ENCODE data around the gene TSHZ2. TPM values are rescaled to one million over a fixed set of nuclear protein-coding genes. Genes with fewer than 3 reads are reported as not detected.

The TSHZ2 gene
- total RNA-seq, 1 experiment from 2014 or later: 0.07 TPM

GRCh38 chr20:53445321-53445731 lies 473.2 kb downstream of the TSHZ2 start:
- no peaks in the 10 kb centered on the region for H3K27me3 ChIP-seq (ENCODE audit: insufficient read depth, low read length)
- no peak overlapping the region for H2BK12ac ChIP-seq (ENCODE audit: insufficient read length, low read depth, low read length)
- H3K9ac ChIP-seq (ENCODE audit: extremely low read depth, insufficient read length, low read length): no peak overlapping the region
- H2BK120ac ChIP-seq (ENCODE audit: low read depth, low read length, poor library complexity, severe bottlenecking): no peak overlapping the region
- H3K4me1 ChIP-seq (ENCODE audit: insufficient read depth, low read length): no peaks in the 10 kb centered on the region
- no peak overlapping the region for H4K5ac ChIP-seq (ENCODE audit: insufficient read length, low read depth, low read length)
- H3K9me3 ChIP-seq (ENCODE audit: control insufficient read depth, low read depth, low read length): peaks cover 20% of the 10 kb centered on the region
- Mint-ChIP-seq H3K27ac (no peak overlapping the region), H3K4me1 (peaks cover 5% of the 10 kb centered on the region in 2 experiments), H3K36me3 (ENCODE audit: insufficient read depth in 1 of 3, low read depth in 3 of 3) (peaks cover 4 to 18% (median 15%) of the 10 kb centered on the region in 3 experiments), H3K9me3 (peaks cover 16 to 25% of the 10 kb centered on the region in 2 experiments), H3K27me3 (ENCODE audit: low read depth) (peaks cover 3% of the 10 kb centered on the region), H3K4me3 (no peak overlapping the region)
- no peak overlapping the region for H2AFZ ChIP-seq (ENCODE audit: low read length)
- H3T11ph ChIP-seq (ENCODE audit: low read length): no peak overlapping the region
- H3K4ac ChIP-seq (ENCODE audit: low read depth, low read length): no peak overlapping the region
- no peak overlapping the region for H3K56ac ChIP-seq (ENCODE audit: insufficient read length, low read depth, low read length)
- no peak for TF ChIP-seq CTCF (conservative IDR thresholded peaks at IDR 0.05)
- H3K23me2 ChIP-seq (ENCODE audit: insufficient read length, low read depth, low read length, poor library complexity, severe bottlenecking): no peaks in the 10 kb centered on the region
- no peak overlapping the region for H3K4me2 ChIP-seq (ENCODE audit: insufficient read depth, insufficient read length, low read length)
- H3K79me1 ChIP-seq (ENCODE audit: insufficient read depth, low read depth, low read length, poor library complexity, severe bottlenecking): no peaks in the 10 kb centered on the region
- no peak overlapping the region for H2BK20ac ChIP-seq (ENCODE audit: low read depth, low read length, poor library complexity, severe bottlenecking)
- WGBS (ENCODE audit: extremely low coverage, insufficient read length, low lambda C conversion rate): no CpG with 5 or more reads among the region's 6 CpGs
- H3K27ac ChIP-seq (ENCODE audit: insufficient read length, low read depth, low read length): no peak overlapping the region
- no peak overlapping the region for H4K91ac ChIP-seq (ENCODE audit: insufficient read length, low read depth, low read length)
- DNase-seq: no peak
- no peak overlapping the region for H4K8ac ChIP-seq (replicated peaks; ENCODE audit: insufficient read length, low read depth, low read length)
- H3K18ac ChIP-seq (ENCODE audit: insufficient read length, low read depth, low read length): no peak overlapping the region
- H2BK5ac ChIP-seq (ENCODE audit: insufficient read length, low read length): no peak overlapping the region
- H2BK15ac ChIP-seq (ENCODE audit: low read depth, low read length): no peak overlapping the region
- no peaks in the 10 kb centered on the region for H4K20me1 ChIP-seq (ENCODE audit: control insufficient read depth, insufficient read depth, insufficient read length)
- no peak overlapping the region for H3K14ac ChIP-seq (ENCODE audit: insufficient read depth, low read length)
- no peak overlapping the region for H3K23ac ChIP-seq (ENCODE audit: insufficient read length, low read depth, low read length)
- no peaks in the 10 kb centered on the region for H3K79me2 ChIP-seq (ENCODE audit: insufficient read depth, low read length)
- H2AK5ac ChIP-seq (ENCODE audit: insufficient read length, low read length): no peak overlapping the region

All from H9 (cell line).